PFSK-1 (cell line): ENCODE results near the gene CERS3.

Experiments
- FOXP2 ChIP-seq: optimal IDR thresholded peaks from 2 replicates; pipeline ENCODE3; 2011; ENCODE audit warnings: borderline replicate concordance, control low read depth, inconsistent platforms; ENCODE audit not compliant: insufficient read depth; ENCODE audit errors: extremely low read length, extremely low read depth
- POLR2AphosphoS5 ChIP-seq: IDR thresholded peaks from 2 replicates; pipeline ENCODE4 v1.6.1; 2012; ENCODE audit warnings: low read depth, mild to moderate bottlenecking, control low read depth, low read length, moderate library complexity
- SIN3A ChIP-seq: IDR thresholded peaks from 2 replicates; pipeline ENCODE4 v1.6.1; 2012; ENCODE audit warnings: mild to moderate bottlenecking, low read length, moderate library complexity, borderline replicate concordance; ENCODE audit not compliant: insufficient read depth
- TAF1 ChIP-seq: IDR thresholded peaks from 2 replicates; pipeline ENCODE4 v1.6.1; 2012; ENCODE audit warnings: low read length, control low read depth, borderline replicate concordance; ENCODE audit not compliant: insufficient read depth
- TF ChIP-seq, protein P1 (sequence below), 2 experiments: IDR thresholded peaks; 2 replicates each; pipeline versions ENCODE4 v1.6.1 to v1.8.0; 2011 to 2012; ENCODE audit warnings: low read depth in 2 of 2, low read length in 2 of 2, control low read depth in 1 of 2, inconsistent platforms in 1 of 2, mild to moderate bottlenecking in 1 of 2, moderate library complexity in 1 of 2; ENCODE audit not compliant: insufficient read depth in 1 of 2

DNA sequence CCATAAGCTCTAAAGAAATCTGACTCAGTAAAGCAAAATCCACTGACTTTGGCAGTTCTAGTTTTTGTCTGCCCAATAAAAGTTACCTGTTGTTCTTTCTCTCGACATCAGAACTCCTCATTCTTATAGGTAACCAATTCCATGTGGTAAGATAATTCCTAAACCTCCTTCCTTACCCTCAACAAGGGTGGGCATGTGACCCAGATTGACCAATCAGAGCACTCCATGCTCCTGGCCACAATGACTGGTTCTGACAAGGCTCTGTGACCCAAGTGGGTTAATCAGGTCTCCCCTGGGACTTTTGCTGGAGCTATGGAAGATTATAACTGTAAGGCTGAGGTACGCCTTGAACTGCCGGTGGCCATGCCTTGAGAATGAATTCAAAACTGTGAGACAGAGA, 41.5 kb upstream of the CERS3 start:
- TF ChIP-seq, protein P1, sequence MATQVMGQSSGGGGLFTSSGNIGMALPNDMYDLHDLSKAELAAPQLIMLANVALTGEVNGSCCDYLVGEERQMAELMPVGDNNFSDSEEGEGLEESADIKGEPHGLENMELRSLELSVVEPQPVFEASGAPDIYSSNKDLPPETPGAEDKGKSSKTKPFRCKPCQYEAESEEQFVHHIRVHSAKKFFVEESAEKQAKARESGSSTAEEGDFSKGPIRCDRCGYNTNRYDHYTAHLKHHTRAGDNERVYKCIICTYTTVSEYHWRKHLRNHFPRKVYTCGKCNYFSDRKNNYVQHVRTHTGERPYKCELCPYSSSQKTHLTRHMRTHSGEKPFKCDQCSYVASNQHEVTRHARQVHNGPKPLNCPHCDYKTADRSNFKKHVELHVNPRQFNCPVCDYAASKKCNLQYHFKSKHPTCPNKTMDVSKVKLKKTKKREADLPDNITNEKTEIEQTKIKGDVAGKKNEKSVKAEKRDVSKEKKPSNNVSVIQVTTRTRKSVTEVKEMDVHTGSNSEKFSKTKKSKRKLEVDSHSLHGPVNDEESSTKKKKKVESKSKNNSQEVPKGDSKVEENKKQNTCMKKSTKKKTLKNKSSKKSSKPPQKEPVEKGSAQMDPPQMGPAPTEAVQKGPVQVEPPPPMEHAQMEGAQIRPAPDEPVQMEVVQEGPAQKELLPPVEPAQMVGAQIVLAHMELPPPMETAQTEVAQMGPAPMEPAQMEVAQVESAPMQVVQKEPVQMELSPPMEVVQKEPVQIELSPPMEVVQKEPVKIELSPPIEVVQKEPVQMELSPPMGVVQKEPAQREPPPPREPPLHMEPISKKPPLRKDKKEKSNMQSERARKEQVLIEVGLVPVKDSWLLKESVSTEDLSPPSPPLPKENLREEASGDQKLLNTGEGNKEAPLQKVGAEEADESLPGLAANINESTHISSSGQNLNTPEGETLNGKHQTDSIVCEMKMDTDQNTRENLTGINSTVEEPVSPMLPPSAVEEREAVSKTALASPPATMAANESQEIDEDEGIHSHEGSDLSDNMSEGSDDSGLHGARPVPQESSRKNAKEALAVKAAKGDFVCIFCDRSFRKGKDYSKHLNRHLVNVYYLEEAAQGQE (IDR thresholded peaks at IDR 0.05; ENCODE audit: insufficient read depth in 1 of 2, low read depth in 2 of 2, low read length in 2 of 2), result no peak
- TF ChIP-seq POLR2AphosphoS5 (no peak), TAF1 (no peak), SIN3A (no peak), FOXP2 (no peak)
